ENCODE results near the gene LRAT.

DNA sequence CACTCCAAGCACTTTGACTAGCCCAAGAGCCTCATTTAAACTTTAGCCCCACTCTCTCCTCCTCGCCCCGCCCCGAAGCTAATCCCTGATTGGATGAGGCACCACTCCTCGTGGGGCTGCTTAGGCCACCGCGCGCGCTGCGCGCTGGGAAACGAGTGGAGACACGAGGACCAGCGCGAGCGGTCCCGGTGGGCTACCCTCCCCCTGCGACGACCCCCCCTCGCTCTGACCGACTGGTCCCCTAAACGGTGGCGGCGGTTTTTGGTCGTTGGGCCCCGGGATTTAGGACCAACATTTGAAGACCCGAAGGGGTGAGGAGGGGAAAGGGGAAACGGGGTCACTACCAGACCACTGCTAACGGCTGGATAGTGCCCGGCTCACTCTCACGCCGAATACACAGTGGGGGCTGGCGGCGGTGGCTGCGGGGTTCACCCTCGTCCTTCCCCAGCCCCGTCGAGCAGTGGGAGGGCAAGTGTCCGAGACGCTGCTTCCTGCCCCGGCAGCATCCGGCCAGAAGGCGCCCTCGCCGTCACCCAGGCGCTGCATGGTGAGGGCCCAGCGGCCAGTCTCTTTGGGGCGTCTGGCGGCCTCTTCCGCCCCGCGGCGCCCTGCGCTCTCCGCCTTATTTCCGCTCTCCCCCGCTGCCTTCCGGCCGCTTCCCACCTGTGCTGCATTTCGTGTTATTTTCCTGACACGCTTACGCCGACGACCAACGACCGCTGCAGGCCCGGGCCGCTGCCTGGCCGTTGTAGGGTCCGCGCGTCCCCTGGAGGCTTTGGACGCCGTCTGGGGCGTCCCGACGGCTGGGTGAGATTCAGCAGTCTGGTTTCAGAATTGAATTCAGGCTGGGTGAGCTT, 37.6 kb downstream of the LRAT start, which contains the start of gene RBM46:
- TF ChIP-seq POLR2A (IDR thresholded peaks at IDR 0.05), result no peak
- TF ChIP-seq POLR2AphosphoS5 (IDR thresholded peaks at IDR 0.05), result no peak

All from prostate gland (tissue), 1 donor.